K562 (cell line): ENCODE measurements around the gene OPRD1. TPM values are rescaled to one million over a fixed set of nuclear protein-coding genes. Genes with fewer than 3 reads are reported as not detected.

ENCODE experiments used
- BDP1 ChIP-seq: IDR thresholded peaks from 3 replicates; pipeline ENCODE4 v1.6.1; 2011; ENCODE audit not compliant: insufficient read length, insufficient read depth
- CCAR2 ChIP-seq: fragments of 200-400 bp; formaldehyde crosslinking; IDR thresholded peaks from 2 replicates; pipeline ENCODE4 v1.6.1; 2017; ENCODE audit warnings: mild to moderate bottlenecking, low read depth, low read length
- CXXC5 ChIP-seq: fragments of 250-450 bp; sonication (Bioruptor Pico); IDR thresholded peaks from 2 replicates; pipeline ENCODE4 v1.8.0; 2022; ENCODE audit warnings: inconsistent platforms, mild to moderate bottlenecking, moderate library complexity
- ETS2 ChIP-seq: IDR thresholded peaks from 2 replicates; pipeline ENCODE4 v1.6.1; 2016; ENCODE audit warnings: borderline replicate concordance, missing genetic modification characterization, mild to moderate bottlenecking, moderate library complexity, missing compliant biosample characterization; ENCODE audit not compliant: poor library complexity, severe bottlenecking
- FOXP4 ChIP-seq: sonication (generic); formaldehyde crosslinking; IDR thresholded peaks from 2 replicates; pipeline ENCODE4 v1.8.0; 2022; ENCODE audit warnings: mild to moderate bottlenecking, missing genetic modification reagents, borderline replicate concordance
- L3MBTL2 ChIP-seq: fragments of 450-650 bp; IDR thresholded peaks from 2 replicates; pipeline ENCODE4 v1.6.1; 2016; ENCODE audit warnings: mild to moderate bottlenecking, moderate library complexity
- NRF1 ChIP-seq, 2 experiments: fragments of 450-650 bp; IDR thresholded peaks in 1 of 2; conservative IDR thresholded peaks in 1 of 2; 2 replicates each; pipeline ENCODE4 v1.6.1; 2014; ENCODE audit warnings: mild to moderate bottlenecking in 2 of 2
- NUFIP1 ChIP-seq: fragments of 450-650 bp; IDR thresholded peaks from 2 replicates; pipeline ENCODE4 v1.6.1; 2018; ENCODE audit not compliant: partially characterized antibody
- POLR2G ChIP-seq: fragments of 200-400 bp; formaldehyde crosslinking; IDR thresholded peaks from 2 replicates; pipeline ENCODE4 v1.6.1; 2017; ENCODE audit warnings: low read depth, mild to moderate bottlenecking, antibody characterized with exemption, low read length, moderate library complexity
- RBFOX2 ChIP-seq: fragments of 200-400 bp; formaldehyde crosslinking; IDR thresholded peaks from 2 replicates; pipeline ENCODE4 v1.6.1; 2017; ENCODE audit warnings: low read depth, mild to moderate bottlenecking, low read length, moderate library complexity
- RBM14 ChIP-seq: fragments of 200-400 bp; formaldehyde crosslinking; IDR thresholded peaks from 2 replicates; pipeline ENCODE4 v1.6.1; 2018; ENCODE audit warnings: low read depth, mild to moderate bottlenecking, low read length, moderate library complexity, borderline replicate concordance; ENCODE audit not compliant: insufficient read depth
- SNIP1 ChIP-seq: fragments of 450-650 bp; IDR thresholded peaks from 2 replicates; pipeline ENCODE4 v1.7.1; 2017; ENCODE audit warnings: low read depth, mild to moderate bottlenecking
- SREBF1 ChIP-seq: fragments of 150-350 bp; IDR thresholded peaks from 2 replicates; pipeline ENCODE4 v1.6.1; 2014; ENCODE audit warnings: antibody characterized with exemption, low read depth, low read length, borderline replicate concordance
- TAF15 ChIP-seq: fragments of 200-400 bp; formaldehyde crosslinking; IDR thresholded peaks from 2 replicates; pipeline ENCODE4 v1.6.1; 2017; ENCODE audit warnings: mild to moderate bottlenecking, low read depth, low read length, moderate library complexity
- TAL1 ChIP-seq: fragments of 450-650 bp; IDR thresholded peaks from 2 replicates; pipeline ENCODE4 v1.6.1; 2016; ENCODE audit warnings: mild to moderate bottlenecking
- TARDBP ChIP-seq: fragments of 450-650 bp; IDR thresholded peaks from 2 replicates; pipeline ENCODE4 v1.6.1; 2016
- TBP ChIP-seq: optimal IDR thresholded peaks from 2 replicates; pipeline ENCODE3; 2011; ENCODE audit warnings: low read depth, low read length, improper control_type of control experiment
- VEZF1 ChIP-seq: fragments of 200-800 bp; sonication (Bioruptor generic); IDR thresholded peaks from 2 replicates; pipeline ENCODE4 v1.6.1; 2017; ENCODE audit warnings: missing genetic modification characterization, missing compliant biosample characterization
- ZBTB7A ChIP-seq: IDR thresholded peaks from 2 replicates; pipeline ENCODE4 v1.6.1; 2011; ENCODE audit warnings: low read depth, mild to moderate bottlenecking, low read length, moderate library complexity, borderline replicate concordance; ENCODE audit not compliant: control insufficient read depth
- ZC3H4 ChIP-seq: sonication (generic); formaldehyde crosslinking; IDR thresholded peaks from 2 replicates; pipeline ENCODE4 v1.9.0; 2021; ENCODE audit warnings: missing genetic modification reagents, borderline replicate concordance
- ZFP36 ChIP-seq: fragments of 150-350 bp; IDR thresholded peaks from 2 replicates; pipeline ENCODE4 v1.6.1; 2018; ENCODE audit warnings: low read length, low read depth; ENCODE audit not compliant: partially characterized antibody
- ZNF384 ChIP-seq: IDR thresholded peaks from 2 replicates; pipeline ENCODE4 v1.6.1; 2012; ENCODE audit warnings: low read depth, low read length, improper control_type of control experiment
- ZNF436 ChIP-seq: fragments of 250-450, 450-650 bp; sonication (Bioruptor Pico); formaldehyde crosslinking; IDR thresholded peaks from 2 replicates; pipeline ENCODE4 v1.7.0; 2020; ENCODE audit warnings: mild to moderate bottlenecking
- ZNF668 ChIP-seq: fragments of 250-450 bp; sonication (Bioruptor Pico); IDR thresholded peaks from 2 replicates; pipeline ENCODE4 v1.8.0; 2022; ENCODE audit warnings: mild to moderate bottlenecking, inconsistent platforms
- polyA plus RNA-seq, 8 experiments: library from polyadenylated mRNA; depleted of rRNA in 4 of 8; stranded (reverse) in 5 of 8; unstranded in 3 of 8; fragments of >200 nt; fragmentation: Nextera tagmentation in 2 of 8; fragmentation: Illumina TruSeq in 1 of 8; extraction: Ambion mirVana in 2 of 8; extraction: Trizol in 1 of 8; gene quantifications; 2 replicates each; pipeline versions ENCODE4 v1.2.1 to v1.2.3, GENCODE V29; 2011 to 2014; ENCODE audit warnings: inconsistent platforms in 1 of 8, missing spikeins in 1 of 8
- total RNA-seq, 7 experiments: library from RNA; depleted of rRNA in 6 of 7; stranded (reverse); fragments of >200 nt in 6 of 7; fragmentation: Illumina TruSeq in 2 of 7; extraction: Trizol in 2 of 7; gene quantifications; 2 replicates each; pipeline versions ENCODE4 v1.2.1 to v1.2.3, GENCODE V29; 2011 to 2021; ENCODE audit warnings: low replicate concordance in 1 of 7

Gene OPRD1
- total and polyA plus RNA-seq, 9 of the 15 experiments (the other 6 are each of a cell fraction or from before 2014, with no cell fraction given) = under 0.01 to 0.03 (median under 0.01) TPM; not detected in 6

- TF ChIP-seq VEZF1 (CRISPR knock-in tag) (peak; percentile 68; the same call in 1 of the 2 replicates), TBP (peak; percentile 28), SNIP1 (no peak), ZNF668 (CRISPR knock-in tag) (no peak), ZFP36 (peak; percentile 70), CXXC5 (CRISPR knock-in tag) (peak; percentile 78), FOXP4 (no peak), SREBF1 (no peak), ZC3H4 (CRISPR knock-in tag) (no peak), ZNF384 (no peak), POLR2G (no peak), TAF15 (no peak), ZBTB7A (peak; percentile 38; the same call in 1 of the 2 replicates), ETS2 (tag) (no peak), BDP1 (no peak), NUFIP1 (peak; percentile 61), CCAR2 (no peak), TAL1 (peak; percentile 70; the same call in 1 of the 2 replicates), L3MBTL2 (peak; percentile 67), ZNF436 (CRISPR knock-in tag) (no peak), TARDBP (peak; percentile 59; the same call in 1 of the 2 replicates), RBM14 (no peak), RBFOX2 (0 out of 2 replicates have a peak, but pooled peaks have one; percentile 25), NRF1 (conservative IDR thresholded peaks at IDR 0.05 in 1 of 2, IDR thresholded peaks at IDR 0.05 in 1 of 2) (peak; percentile 2 to 54; a peak in 3 of 4 replicates)
These were observed 70.1 kb downstream of the OPRD1 start (continued) for GRCh38 chr1:28882009-28882628.
